ENCODE measurements around the gene ZP1. TPM values are rescaled to one million over a fixed set of nuclear protein-coding genes. Genes with fewer than 3 reads are reported as not detected.

ZP1 gene
- total RNA-seq, 2 donors from 2014 or later: not detected

- Mint-ChIP-seq H3K36me3 (peaks cover 30 to 57% of the 10 kb centered on the region in 2 donors), H3K9me3 (no peaks in the 10 kb centered on the region), H3K27ac (no peak overlapping the region)
- DNase-seq (ENCODE audit: low spot score in 2 of 2) (no peak), ATAC-seq (no peak)
Observed at GRCh38 chr11:60919956-60920355, 52.6 kb downstream of the ZP1 start.

GRCh38 chr11:60921259-60921658, 53.9 kb downstream of the ZP1 start:
- DNase-seq (ENCODE audit: low spot score in 2 of 2): no peak
- ATAC-seq: no peak
- H3K9me3 Mint-ChIP-seq: no peaks in the 10 kb centered on the region
- H3K36me3 Mint-ChIP-seq: peaks cover 22 to 47% of the 10 kb centered on the region in 2 donors
- no peak overlapping the region for H3K27ac Mint-ChIP-seq

GRCh38 chr11:60921777-60922335, 54.5 kb downstream of the ZP1 start:
- ATAC-seq (no peak), DNase-seq (ENCODE audit: low spot score in 2 of 2) (no peak)
- Mint-ChIP-seq H3K36me3 (peaks cover 22 to 47% of the 10 kb centered on the region in 2 donors), H3K9me3 (no peaks in the 10 kb centered on the region), H3K27ac (peak overlapping the region in 1 of 2 donors; percentile 26)

- Mint-ChIP-seq H3K36me3 (peaks cover 22 to 42% of the 10 kb centered on the region in 2 donors), H3K27ac (no peak overlapping the region), H3K9me3 (no peaks in the 10 kb centered on the region)
- DNase-seq (ENCODE audit: low spot score in 2 of 2): no peak
- no peak for ATAC-seq
Observed at GRCh38 chr11:60922906-60923305, 55.6 kb downstream of the ZP1 start.

GRCh38 chr11:60923326-60923725, 56.0 kb downstream of the ZP1 start:
- no peak for ATAC-seq
- Mint-ChIP-seq H3K36me3 (peaks cover 22 to 42% of the 10 kb centered on the region in 2 donors), H3K9me3 (no peaks in the 10 kb centered on the region), H3K27ac (no peak overlapping the region)
- no peak for DNase-seq (ENCODE audit: low spot score in 2 of 2)

- Mint-ChIP-seq H3K36me3 (peaks cover 22 to 42% of the 10 kb centered on the region in 2 donors), H3K9me3 (no peaks in the 10 kb centered on the region), H3K27ac (no peak overlapping the region)
- DNase-seq (ENCODE audit: low spot score in 2 of 2) (no peak), ATAC-seq (peak in 1 of 2 donors; percentile 23)
Observed at GRCh38 chr11:60923800-60924109, 56.4 kb downstream of the ZP1 start.

GRCh38 chr11:60924110-60924905, 57.0 kb downstream of the ZP1 start, which contains the start of gene TMEM132A:
TMEM132A (plus strand) TSS chr11:60924460; CDS start chr11:60924634, 174 bp downstream.
- peaks cover 22 to 41% of the 10 kb centered on the region in 2 donors for H3K36me3 Mint-ChIP-seq
- ATAC-seq (peak; percentile 39 to 47), DNase-seq (ENCODE audit: low spot score in 2 of 2) (no peak)
- H3K9me3 Mint-ChIP-seq: no peaks in the 10 kb centered on the region
- no peak within 1 kb of the TSS for H3K27ac Mint-ChIP-seq

Other genes with a start within 250 kb of the ZP1 start
- gene MS4A8, start 167.9 kb upstream of the ZP1 start, total RNA-seq: not detected
- not detected for gene MS4A18, start 142.8 kb upstream of the ZP1 start, total RNA-seq
- not detected for gene MS4A15, start 110.7 kb upstream of the ZP1 start, total RNA-seq
- not detected for gene MS4A10, start 82.2 kb upstream of the ZP1 start, total RNA-seq
- 10 to 100 TPM; 29.3 to 38.0 TPM for gene CCDC86, start 25.4 kb upstream of the ZP1 start, total RNA-seq
- under 1 TPM in 1 of 2 donors, not detected in 1; 0.25 TPM for gene PTGDR2, start 11.6 kb upstream of the ZP1 start, total RNA-seq
- gene PRPF19, start 39.0 kb downstream of the ZP1 start, total RNA-seq: 100 to 1,000 TPM in 1 of 2 donors, 10 to 100 TPM in 1; 71.0 to 149 TPM
- gene TMEM109, start 46.6 kb downstream of the ZP1 start, total RNA-seq: 10 to 100 TPM; 31.9 to 95.1 TPM
- 1 to 10 TPM in 1 of 2 donors, under 1 TPM in 1; 0.71 to 1.4 TPM for gene TMEM132A, start 56.9 kb downstream of the ZP1 start, total RNA-seq
- gene SLC15A3, start 84.6 kb downstream of the ZP1 start, total RNA-seq: 1 to 10 TPM; 5.9 to 9.0 TPM
- 100 to 1,000 TPM; 227 to 339 TPM for gene CD6, start 104.1 kb downstream of the ZP1 start, total RNA-seq
- gene CD5, start 234.9 kb downstream of the ZP1 start, total RNA-seq: 100 to 1,000 TPM; 227 to 294 TPM

All from activated naive CD4-positive, alpha-beta T cell treated with anti-CD3 and anti-CD28 coated beads, Interleukin-2, amount 50 U/mL, for 72 hours (primary cell).